ENCODE data around the gene SDK2. TPM values are rescaled to one million over a fixed set of nuclear protein-coding genes. Genes with fewer than 3 reads are reported as not detected.

SDK2 gene
- total RNA-seq, 2 donors from 2014 or later = 0.08 to 0.14 TPM

- no peak for ATAC-seq
- no peak overlapping the region for H3K4me3 Mint-ChIP-seq
- peaks cover 9 to 15% of the 10 kb centered on the region in 2 donors for H3K27me3 Mint-ChIP-seq
- no peak overlapping the region for H3K27ac Mint-ChIP-seq
- no peaks in the 10 kb centered on the region for H3K36me3 Mint-ChIP-seq
- H3K4me1 Mint-ChIP-seq (ENCODE audit: low read depth in 2 of 2) = no peaks in the 10 kb centered on the region
- H3K9me3 Mint-ChIP-seq = no peaks in the 10 kb centered on the region
- peak; percentile 8 for DNase-seq (ENCODE audit: low spot score)
Measured at GRCh38 chr17:73635101-73635817, 9.0 kb downstream of the SDK2 start.

GRCh38 chr17:73634629-73635028, 9.6 kb downstream of the SDK2 start:
- ATAC-seq (no peak), DNase-seq (ENCODE audit: low spot score) (no peak)
- Mint-ChIP-seq H3K27me3 (peaks cover 9 to 11% of the 10 kb centered on the region in 2 donors), H3K36me3 (no peaks in the 10 kb centered on the region), H3K9me3 (no peaks in the 10 kb centered on the region), H3K4me3 (no peak overlapping the region), H3K27ac (no peak overlapping the region), H3K4me1 (ENCODE audit: low read depth in 2 of 2) (no peaks in the 10 kb centered on the region)

DNA sequence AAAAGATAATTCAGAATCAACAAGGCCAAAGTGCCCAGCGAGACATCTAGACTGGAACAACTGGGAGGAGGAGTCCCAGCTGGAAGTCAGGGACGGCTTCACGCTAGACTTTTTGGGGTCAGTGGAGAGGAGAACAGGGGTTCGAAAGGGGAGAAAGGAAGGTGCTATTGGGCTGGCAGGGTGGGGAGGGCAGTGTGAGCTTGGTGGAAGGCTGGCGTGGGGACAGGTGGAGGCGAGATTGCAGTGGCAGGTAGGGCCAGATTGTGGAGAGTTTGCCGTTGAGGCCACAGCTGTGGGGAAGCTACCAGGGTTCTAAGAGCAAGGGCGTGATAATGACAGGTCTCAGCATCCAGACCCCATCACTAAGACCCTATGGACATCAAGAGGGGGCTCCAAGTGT, 10.5 kb downstream of the SDK2 start:
- Mint-ChIP-seq H3K27ac (no peak overlapping the region), H3K36me3 (no peaks in the 10 kb centered on the region), H3K9me3 (no peaks in the 10 kb centered on the region), H3K4me3 (no peak overlapping the region), H3K4me1 (ENCODE audit: low read depth in 2 of 2) (no peaks in the 10 kb centered on the region), H3K27me3 (peaks cover 9 to 11% of the 10 kb centered on the region in 2 donors)
- DNase-seq (ENCODE audit: low spot score) (peak; percentile 6), ATAC-seq (no peak)

- no peak overlapping the region for H3K4me3 Mint-ChIP-seq
- no peaks in the 10 kb centered on the region for H3K4me1 Mint-ChIP-seq (ENCODE audit: low read depth in 2 of 2)
- H3K36me3 Mint-ChIP-seq = no peaks in the 10 kb centered on the region
- no peak overlapping the region for H3K27ac Mint-ChIP-seq
- DNase-seq (ENCODE audit: low spot score) = peak; percentile 5
- no peaks in the 10 kb centered on the region for H3K9me3 Mint-ChIP-seq
- ATAC-seq = no peak
- H3K27me3 Mint-ChIP-seq = peaks cover 0 to 6% of the 10 kb centered on the region in 2 donors
Measured at GRCh38 chr17:73632513-73632912, 11.7 kb downstream of the SDK2 start.

- DNase-seq (ENCODE audit: low spot score) (no peak), ATAC-seq (no peak)
- no peaks in the 10 kb centered on the region for H3K9me3 Mint-ChIP-seq
- no peak overlapping the region for H3K4me3 Mint-ChIP-seq
- H3K27ac Mint-ChIP-seq = no peak overlapping the region
- peaks cover 0 to 4% of the 10 kb centered on the region in 2 donors for H3K27me3 Mint-ChIP-seq
- no peaks in the 10 kb centered on the region for H3K4me1 Mint-ChIP-seq (ENCODE audit: low read depth in 2 of 2)
- H3K36me3 Mint-ChIP-seq = no peaks in the 10 kb centered on the region
Measured at GRCh38 chr17:73630965-73631595, 13.2 kb downstream of the SDK2 start.

- H3K4me3 Mint-ChIP-seq = no peak overlapping the region
- H3K27me3 Mint-ChIP-seq = peaks cover 0 to 1% of the 10 kb centered on the region in 2 donors
- no peaks in the 10 kb centered on the region for H3K36me3 Mint-ChIP-seq
- DNase-seq (ENCODE audit: low spot score) (no peak), ATAC-seq (no peak)
- H3K27ac Mint-ChIP-seq = no peak overlapping the region
- H3K4me1 Mint-ChIP-seq (ENCODE audit: low read depth in 2 of 2) = no peaks in the 10 kb centered on the region
- H3K9me3 Mint-ChIP-seq = no peaks in the 10 kb centered on the region
Measured at GRCh38 chr17:73630531-73630930, 13.7 kb downstream of the SDK2 start.

DNA sequence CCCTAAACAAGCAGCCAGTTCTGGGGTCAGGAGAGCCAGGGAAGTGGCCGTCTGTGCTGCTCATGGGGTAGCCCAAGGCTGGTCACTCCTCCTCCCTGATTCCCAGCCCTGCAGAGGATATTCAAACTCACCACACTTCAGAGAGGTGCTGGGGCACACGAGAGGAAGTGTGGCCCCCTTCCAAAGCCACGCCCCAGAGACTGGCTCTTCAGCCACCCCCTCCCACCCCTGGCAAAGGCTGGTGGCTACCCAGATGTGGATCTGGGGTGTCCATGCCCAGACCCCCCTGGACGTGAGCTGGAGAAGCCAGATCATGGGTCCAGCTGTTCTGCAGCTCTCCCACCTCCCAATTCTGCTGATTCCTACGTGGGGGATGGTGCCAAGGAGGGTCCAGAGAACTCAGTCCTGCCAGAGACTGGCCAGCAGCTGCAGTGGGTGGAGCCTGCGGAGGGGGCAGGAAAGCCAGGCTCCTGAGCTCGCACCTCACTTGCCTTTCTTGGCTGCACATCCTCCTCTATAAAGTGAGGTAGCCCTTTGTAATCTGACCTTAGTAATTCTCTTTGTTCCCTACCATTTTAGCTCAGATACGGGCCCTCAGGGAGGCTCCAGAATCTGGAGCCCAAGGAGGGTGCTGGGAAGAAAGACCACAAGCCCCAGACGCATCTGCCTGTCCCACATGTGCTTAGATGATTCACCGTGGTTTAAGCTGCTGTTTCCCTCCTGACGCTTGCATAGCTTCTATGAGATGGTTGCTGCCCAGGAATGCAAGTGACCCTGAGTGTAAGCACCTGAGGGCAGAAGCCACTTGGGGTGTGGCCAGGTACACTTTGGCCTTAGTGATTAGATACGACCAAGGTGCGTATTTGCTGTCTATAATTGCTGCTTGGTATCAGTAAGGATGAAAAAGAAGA, 15.3 kb downstream of the SDK2 start:
- H3K27me3 Mint-ChIP-seq = no peaks in the 10 kb centered on the region
- DNase-seq (ENCODE audit: low spot score) (no peak), ATAC-seq (no peak)
- no peak overlapping the region for H3K27ac Mint-ChIP-seq
- no peaks in the 10 kb centered on the region for H3K36me3 Mint-ChIP-seq
- H3K4me1 Mint-ChIP-seq (ENCODE audit: low read depth in 2 of 2) = no peaks in the 10 kb centered on the region
- no peaks in the 10 kb centered on the region for H3K9me3 Mint-ChIP-seq
- no peak overlapping the region for H3K4me3 Mint-ChIP-seq

GRCh38 chr17:73625991-73626673, 18.1 kb downstream of the SDK2 start:
- DNase-seq (ENCODE audit: low spot score) (no peak), ATAC-seq (no peak)
- Mint-ChIP-seq H3K4me1 (ENCODE audit: low read depth in 2 of 2) (no peaks in the 10 kb centered on the region), H3K27me3 (no peaks in the 10 kb centered on the region), H3K36me3 (no peaks in the 10 kb centered on the region), H3K4me3 (no peak overlapping the region), H3K27ac (no peak overlapping the region), H3K9me3 (no peaks in the 10 kb centered on the region)

DNA sequence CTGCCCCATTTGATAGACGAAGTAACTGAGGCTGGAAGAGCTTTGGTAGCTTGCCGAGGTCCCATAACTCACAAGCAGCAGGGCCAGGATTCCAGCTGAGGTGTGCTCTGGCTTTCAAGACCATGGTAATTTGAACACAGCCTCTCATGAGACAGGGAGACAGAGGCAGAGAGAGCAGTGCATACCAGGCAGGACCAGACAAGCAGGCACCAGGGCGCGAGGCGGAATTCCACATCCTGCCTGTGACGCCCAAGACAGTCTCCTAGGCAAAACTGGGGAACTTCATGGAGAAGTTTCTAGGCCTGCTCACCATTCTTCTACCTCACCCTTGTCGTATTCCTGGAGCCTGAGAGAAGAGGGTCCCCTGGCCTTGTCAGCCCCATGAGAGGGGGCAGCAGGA, 19.2 kb downstream of the SDK2 start:
- no peak overlapping the region for H3K27ac Mint-ChIP-seq
- peaks cover 0 to 2% of the 10 kb centered on the region in 2 donors for H3K27me3 Mint-ChIP-seq
- no peaks in the 10 kb centered on the region for H3K9me3 Mint-ChIP-seq
- H3K4me1 Mint-ChIP-seq (ENCODE audit: low read depth in 2 of 2) = no peaks in the 10 kb centered on the region
- ATAC-seq (no peak), DNase-seq (ENCODE audit: low spot score) (no peak)
- no peaks in the 10 kb centered on the region for H3K36me3 Mint-ChIP-seq
- H3K4me3 Mint-ChIP-seq = no peak overlapping the region

GRCh38 chr17:73624496-73624988, 19.7 kb downstream of the SDK2 start:
- no peak for ATAC-seq
- Mint-ChIP-seq H3K4me3 (no peak overlapping the region), H3K9me3 (no peaks in the 10 kb centered on the region), H3K36me3 (no peaks in the 10 kb centered on the region), H3K27ac (no peak overlapping the region), H3K4me1 (ENCODE audit: low read depth in 2 of 2) (no peaks in the 10 kb centered on the region), H3K27me3 (peaks cover 0 to 2% of the 10 kb centered on the region in 2 donors)
- no peak for DNase-seq (ENCODE audit: low spot score)

GRCh38 chr17:73623818-73624217, 20.4 kb downstream of the SDK2 start:
- ATAC-seq (no peak), DNase-seq (ENCODE audit: low spot score) (no peak)
- Mint-ChIP-seq H3K9me3 (peaks cover 4% of the 10 kb centered on the region), H3K27me3 (peaks cover 0 to 7% of the 10 kb centered on the region in 2 donors), H3K4me1 (ENCODE audit: low read depth in 2 of 2) (no peaks in the 10 kb centered on the region), H3K36me3 (no peaks in the 10 kb centered on the region), H3K27ac (no peak overlapping the region), H3K4me3 (no peak overlapping the region)

DNA sequence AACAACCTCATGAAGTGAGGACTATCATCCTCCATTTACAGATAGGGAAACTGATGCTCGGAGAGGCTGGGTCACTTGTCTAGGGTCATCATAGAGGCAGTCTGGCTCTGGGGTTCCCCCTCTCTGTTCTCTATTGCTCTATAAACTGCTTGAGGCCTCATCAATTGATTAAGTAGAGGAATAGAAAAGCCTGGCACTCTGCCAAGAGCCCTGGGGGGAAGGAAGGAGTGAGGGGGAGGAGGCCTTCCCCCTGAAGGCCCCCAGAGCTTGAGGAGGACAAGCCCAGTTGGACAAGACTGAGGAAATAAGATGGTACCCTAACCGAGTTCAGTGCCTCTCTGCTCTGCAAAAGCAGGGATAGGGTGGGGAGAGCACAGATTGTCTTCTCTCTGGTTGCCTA, 21.0 kb downstream of the SDK2 start:
- Mint-ChIP-seq H3K27me3 (peaks cover 0 to 7% of the 10 kb centered on the region in 2 donors), H3K4me3 (no peak overlapping the region), H3K9me3 (peaks cover 4% of the 10 kb centered on the region), H3K4me1 (ENCODE audit: low read depth in 2 of 2) (no peaks in the 10 kb centered on the region), H3K27ac (no peak overlapping the region), H3K36me3 (no peaks in the 10 kb centered on the region)
- ATAC-seq (no peak), DNase-seq (ENCODE audit: low spot score) (no peak)

GRCh38 chr17:73622381-73622780, 21.9 kb downstream of the SDK2 start:
- Mint-ChIP-seq H3K27me3 (peaks cover 0 to 12% of the 10 kb centered on the region in 2 donors), H3K4me3 (no peak overlapping the region), H3K4me1 (ENCODE audit: low read depth in 2 of 2) (no peaks in the 10 kb centered on the region), H3K36me3 (no peaks in the 10 kb centered on the region), H3K9me3 (peaks cover 4% of the 10 kb centered on the region), H3K27ac (no peak overlapping the region)
- no peak for ATAC-seq
- no peak for DNase-seq (ENCODE audit: low spot score)

Data from natural killer cell treated with Interleukin-12 subunit alpha and Interleukin-12 subunit beta and Interleukin-15 and Interleukin-18, amount 100 ng/mL, for 72 hours (primary cell).